Middle frontal gyrus (tissue), 1 donor: ENCODE data around the gene VWA1.
"Not testable (repeated sequence)": the region's sequence is repeated elsewhere in the genome, so short reads cannot be mapped to it uniquely, and the experiment has no call there.

Experiments used
- DNase-seq: peaks from one replicate; pipeline ENCODE4 v3.0.0-alpha.2; 2015; ENCODE audit warnings: low spot score; ENCODE audit errors: extremely low spot score

The VWA1 gene

DNA sequence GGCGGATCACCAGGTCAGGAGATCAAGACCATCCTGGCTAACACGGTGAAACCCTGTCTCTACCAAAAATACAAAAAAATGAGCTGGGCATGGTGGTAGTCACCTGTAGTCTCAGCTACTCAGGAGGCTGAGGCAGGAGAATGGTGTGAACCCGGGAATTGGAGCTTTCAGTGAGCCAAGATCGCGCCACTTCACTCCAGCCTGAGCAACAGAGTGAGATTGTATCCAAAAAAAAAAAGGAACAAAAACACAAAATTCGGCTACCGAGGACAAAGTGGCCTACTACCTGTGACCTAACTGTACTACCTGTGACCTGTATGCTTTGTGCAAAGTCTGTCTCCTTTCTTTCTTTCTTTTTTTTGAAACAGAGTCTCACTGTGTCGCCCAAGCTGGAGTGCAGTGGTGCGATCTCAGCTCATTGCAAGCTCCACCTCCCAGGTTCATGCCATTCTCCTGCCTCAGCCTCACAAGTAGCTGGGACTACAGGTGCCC is 32.5 kb upstream of the VWA1 start:
- not testable (repeated sequence) for DNase-seq

DNA sequence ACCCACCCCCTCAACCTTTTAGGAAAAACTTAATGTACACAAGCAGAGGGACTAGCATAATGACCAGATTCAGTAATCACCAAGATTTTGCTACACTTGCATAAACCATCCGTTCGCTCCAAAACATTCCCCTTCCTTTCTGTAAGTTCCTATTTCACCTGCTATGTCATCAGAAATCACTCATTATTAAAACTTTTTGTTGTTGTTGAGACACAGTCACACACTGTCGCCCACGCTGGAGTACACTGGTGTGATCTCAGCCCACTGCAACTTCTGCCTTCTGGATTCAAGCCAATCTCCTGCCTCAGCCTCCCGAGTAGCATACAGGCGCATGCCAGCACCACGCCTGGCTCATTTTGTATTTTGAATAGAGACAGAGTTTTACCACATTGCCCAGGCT is 31.8 kb upstream of the VWA1 start:
- DNase-seq, result no peak

DNA sequence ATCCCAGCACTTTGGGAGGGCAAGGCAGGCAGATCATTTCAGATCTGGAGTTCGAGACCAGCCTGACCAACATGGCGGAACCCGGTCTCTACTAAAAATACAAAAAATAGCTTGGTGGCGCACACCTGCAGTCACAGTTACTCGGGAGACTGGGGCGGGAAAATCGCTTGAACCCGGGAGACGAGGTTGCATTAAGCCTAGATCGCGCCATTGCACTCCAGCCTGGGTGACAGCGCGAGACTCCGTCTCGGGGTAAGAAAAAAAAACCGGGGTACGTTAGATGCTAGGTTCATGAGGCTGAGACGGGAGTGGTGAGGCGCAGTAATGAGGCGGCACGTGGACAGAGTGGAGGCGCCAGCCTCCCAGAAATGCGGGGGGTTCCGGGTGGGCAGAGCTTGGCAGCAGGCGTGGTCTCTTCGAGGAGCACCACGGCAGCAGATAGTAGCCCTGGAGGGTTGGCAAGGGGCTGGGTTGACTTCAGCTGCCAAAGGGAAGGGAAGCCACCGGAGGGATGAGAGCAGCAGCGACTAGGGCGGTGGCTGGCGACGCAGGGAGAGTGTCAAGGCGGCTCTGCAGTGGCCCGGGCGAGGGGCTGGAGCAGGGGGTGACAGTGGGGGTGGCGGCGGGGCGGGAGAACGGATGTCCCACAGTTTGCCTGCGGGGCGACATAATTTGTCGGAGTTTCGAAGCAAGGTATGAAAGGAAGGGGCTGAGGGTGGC is 29.2 kb upstream of the VWA1 start:
- DNase-seq, result no peak

DNA sequence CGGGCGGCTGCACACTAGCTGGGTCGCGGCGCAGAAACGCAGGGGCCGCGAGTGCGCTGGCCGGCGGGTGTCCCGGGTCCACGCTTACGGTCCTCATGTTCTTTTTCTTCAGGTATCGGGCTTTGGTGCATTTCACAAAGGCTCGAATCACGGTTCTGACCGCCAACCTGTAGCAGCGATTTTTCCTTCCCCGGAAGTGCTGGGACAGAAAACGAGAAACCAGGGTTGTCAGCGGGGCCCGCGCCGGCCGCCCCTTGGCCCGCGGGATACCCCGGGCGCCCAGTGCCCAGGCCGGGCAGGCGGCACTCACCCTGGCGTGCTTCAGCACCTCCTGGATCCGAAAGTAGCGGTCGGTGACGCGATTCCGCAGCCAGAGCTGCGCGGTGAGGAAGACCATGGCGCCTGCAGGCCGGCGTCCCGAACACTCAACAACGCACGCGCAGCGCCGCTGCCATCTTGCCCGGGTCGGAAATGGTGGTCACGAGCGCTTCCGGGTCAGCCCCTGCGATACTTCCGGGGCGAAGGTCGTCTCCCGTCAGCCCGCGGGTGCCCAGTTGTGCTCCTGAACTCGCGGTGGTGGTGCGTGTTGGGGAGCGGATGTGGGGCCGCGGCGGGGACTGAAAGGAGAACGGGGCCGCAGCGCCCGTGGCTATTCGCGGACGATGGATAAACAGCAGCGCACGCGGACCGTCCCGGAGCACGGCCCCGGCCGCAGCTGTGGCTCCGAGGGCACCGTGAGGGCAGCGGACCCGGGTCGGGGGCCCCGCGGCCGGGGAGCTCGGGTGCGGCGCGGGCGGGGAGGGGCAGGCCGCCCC is 28.5 kb upstream of the VWA1 start, which contains the start of gene MRPL20:
TSS of gene MRPL20 (minus strand) at position 473 of the 815 bp plus-strand sequence. CDS start at position 397, 76 bp downstream.
- peak; percentile 93 for DNase-seq

DNA sequence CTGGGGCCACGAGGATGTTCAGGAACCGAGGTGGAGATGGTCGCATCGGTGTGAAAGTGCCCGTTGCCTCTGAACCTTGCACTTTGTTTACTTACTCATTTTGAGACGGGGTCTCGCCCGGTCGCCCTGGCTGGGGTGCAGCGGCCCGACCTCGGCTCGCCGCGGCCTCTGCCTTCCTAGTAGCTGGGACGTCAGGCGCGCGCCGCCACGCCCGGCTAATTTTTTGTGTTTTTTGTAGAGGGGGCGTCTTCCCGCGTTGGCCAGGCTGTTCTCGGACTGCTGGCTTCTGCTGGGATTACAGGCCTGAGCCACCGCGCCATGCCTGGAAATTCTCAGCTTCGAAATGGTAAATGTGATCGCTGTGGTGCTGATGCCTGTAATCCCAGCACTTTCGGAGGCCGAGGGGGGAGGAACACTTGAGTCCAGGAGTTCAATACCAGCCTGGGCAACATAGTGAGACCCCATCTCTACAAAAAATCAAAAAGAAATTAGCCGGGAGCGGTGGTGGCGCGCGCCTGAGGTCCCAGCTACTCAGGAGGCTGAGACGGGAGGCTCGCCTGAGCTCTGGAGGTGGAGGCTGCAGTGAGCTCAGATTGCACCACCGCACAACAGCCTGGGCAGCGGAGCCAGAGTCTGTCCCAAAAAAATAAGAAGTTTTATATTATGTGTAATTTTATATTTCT is 27.7 kb upstream of the VWA1 start:
- DNase-seq, result no peak

DNA sequence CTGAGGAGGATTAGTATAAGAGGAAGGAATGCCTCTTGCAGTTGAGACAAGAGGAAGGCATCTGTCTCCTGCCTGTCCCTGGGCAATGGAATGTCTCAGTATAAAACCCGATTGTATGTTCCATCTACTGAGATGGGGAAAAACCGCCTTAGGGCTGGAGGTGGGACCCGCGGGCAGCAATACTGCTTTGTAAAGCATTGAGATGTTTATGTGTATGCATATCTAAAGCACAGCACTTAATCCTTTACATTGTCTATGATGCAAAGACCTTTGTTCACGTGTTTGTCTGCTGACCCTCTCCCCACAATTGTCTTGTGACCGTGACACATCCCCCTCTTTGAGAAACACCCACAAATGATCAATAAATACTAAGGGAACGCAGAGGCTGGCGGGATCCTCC is 25.3 kb upstream of the VWA1 start:
- not testable (repeated sequence) for DNase-seq

DNA sequence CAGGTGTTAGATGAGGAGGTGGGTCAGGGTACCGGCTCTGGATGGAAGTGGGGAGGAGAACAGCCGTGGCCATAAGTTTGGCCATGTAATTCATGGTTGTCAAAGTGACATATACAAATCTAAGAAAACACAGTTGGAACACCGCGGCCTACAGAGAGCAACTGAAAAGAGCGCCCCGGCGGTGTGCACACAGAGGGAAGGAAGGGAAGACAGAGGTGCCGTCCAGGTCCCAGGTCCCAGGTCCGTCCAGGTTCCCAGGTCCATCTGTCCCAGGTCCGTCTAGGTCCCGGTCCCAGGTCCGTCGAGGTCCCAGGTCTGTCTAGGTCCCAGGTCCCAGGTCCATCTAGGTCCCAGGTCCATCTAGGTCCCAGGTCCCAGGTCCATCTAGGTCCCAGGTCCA is 23.9 kb upstream of the VWA1 start:
- DNase-seq, result no peak

DNA sequence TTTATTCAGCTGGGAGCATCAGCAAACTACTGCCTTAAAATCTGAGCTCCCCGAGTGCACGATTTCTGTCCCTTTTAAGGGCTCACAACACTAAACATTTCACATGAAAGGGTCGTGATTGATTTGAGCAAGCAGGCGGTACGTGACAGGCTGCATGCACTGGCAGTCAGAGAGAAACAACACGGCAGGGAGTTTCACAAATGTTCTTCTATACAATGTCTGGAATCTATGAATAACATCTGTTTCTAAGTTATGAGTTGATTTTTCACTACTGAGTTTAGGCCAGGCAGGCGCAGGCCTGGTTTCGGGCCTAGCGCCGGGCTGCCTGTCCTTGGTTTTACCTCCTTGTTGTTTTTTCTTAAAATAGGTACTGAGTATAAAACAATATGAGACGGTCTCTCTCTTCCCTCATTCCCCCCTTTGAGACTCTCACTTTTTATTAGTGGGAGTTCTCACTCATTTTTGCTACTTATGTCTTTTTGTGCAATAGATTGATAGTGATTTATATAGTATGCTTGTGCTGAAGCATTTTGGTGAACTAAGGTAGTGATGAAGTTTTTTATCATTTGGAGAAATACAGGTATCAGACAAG is 23.1 kb upstream of the VWA1 start:
- not testable (repeated sequence) for DNase-seq

DNA sequence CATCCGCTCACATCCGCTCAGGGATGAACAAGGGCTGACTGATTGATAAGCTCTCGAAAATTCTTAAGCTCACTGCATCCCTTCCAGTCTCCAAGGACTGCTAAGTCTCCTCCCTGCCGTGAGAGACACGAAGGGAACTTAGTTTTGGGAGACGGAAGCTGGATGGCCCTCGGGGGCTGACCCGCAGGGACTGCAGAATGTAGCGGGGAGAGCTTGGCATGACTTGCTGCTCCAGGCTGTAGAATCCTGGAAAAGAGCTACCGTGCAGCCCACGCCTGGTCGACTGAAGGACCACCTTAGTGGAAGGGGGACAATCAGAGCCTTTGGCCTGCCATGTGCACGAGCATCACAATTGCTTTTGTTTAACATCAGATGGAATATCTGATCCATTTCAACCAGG is 19.7 kb upstream of the VWA1 start:
- no peak for DNase-seq

DNA sequence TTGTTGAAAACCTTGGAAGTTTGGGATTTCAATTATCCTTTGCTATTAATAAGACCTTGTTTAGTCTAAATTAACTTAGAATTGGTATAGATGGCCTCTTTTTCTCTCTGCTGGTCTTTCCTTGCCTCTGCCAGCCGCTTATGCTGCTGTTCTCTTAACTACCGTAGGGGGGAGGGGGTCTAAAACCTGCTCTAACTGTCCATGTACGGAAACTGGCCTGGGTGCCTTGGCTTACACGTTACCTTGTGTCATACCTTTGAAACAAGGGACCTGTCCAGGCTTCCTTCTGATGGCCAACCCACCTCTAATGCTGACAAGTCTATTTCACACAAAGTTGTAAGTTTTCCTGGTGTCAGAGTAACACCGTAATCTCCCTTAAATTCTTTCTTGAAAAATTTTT is 18.1 kb upstream of the VWA1 start:
- DNase-seq, result not testable (repeated sequence)

DNA sequence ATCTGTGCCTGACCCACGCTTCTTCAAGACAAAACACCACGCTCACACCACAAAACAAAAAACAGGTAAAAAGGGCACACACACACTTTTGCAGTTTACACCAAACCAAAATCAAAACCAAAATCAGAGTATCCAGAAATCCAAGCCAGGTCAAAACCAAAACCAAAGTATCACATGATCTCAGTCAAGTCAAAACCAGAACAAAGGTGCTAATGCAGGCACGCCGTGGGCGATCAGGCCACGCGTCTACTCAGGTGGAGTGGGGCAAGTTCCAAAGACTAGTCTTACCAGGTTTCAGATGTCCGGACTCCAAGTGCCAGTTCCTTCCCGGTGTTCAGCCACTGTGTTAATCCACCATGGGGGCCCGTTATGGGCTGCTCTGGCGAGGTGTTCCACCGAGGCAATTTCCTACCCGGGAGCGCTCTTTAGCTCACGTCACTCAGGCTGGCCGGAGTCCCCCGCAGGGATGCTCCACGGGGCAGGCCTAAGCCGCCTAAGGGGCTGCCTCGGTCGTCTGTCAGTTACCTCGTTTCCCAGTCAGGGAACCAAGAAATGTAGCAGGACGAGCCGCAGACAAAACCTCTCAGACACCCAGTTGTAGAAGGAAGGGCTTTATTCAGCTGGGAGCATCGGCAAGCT is 17.5 kb upstream of the VWA1 start:
- not testable (repeated sequence) for DNase-seq

DNA sequence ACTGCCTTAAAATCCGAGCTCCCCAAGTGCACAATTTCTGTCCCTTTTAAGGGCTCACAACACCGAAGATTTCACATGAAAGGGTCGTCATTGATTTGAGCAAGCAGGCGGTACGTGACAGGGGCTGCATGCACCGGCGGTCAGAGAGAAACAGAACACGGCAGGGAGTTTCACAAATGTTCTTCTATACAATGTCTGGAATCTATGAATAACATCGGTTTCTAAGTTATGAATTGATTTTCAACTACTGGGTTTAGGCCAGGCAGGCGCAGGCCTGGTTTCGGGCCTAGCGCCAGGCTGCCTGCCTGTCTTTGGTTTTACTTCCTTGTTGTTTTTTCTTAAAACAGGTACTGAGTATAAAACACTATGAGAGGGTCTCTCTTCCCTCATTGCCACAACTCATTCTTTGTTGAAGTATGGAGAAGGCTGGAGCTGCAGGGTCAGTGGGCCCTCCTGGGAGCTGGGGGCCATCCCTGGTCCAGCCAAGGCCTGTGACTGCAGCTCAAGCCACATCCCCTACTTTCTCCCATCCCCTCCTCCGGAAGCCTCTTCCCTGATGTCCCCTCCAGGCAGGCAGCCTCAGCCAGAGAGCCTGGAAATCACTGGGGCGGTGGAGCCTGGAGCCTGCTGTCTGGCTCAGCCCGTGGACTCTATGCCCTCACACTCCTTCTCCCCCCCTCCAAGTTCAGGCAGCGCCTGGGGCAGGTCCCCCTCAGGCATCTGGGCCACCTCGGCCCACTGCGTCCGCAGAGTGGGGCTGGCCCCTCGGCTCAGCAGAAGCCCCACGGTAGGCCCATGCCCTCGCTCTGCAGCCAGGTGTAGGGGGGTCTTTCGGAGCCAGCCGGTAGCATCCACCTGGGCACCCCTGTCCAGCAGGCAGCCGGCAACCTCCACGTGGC is 16.8 kb upstream of the VWA1 start:
- DNase-seq, result no peak

DNA sequence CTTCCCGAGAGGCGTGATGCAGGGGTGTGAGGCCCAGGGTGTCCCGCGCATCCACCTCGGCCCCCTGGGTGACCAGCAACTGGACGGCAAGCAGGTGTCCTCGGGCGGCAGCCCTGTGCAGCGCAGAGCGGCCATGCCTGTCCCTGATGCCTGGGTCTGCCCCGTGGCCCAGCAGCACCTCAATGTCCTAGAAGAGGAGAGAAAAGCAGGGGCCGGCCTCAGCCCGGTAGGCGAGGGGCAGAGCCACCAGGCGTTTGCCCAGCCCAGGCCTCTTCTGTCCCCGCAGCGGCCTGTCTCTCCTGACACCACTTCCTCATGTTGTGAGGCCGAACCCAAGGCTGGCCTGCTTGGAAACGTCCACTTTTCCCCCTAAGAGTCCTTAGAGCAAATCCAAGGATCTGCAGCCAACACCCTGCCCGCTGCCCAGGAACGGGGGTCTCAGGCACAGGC is 16.1 kb upstream of the VWA1 start:
- no peak for DNase-seq

DNA sequence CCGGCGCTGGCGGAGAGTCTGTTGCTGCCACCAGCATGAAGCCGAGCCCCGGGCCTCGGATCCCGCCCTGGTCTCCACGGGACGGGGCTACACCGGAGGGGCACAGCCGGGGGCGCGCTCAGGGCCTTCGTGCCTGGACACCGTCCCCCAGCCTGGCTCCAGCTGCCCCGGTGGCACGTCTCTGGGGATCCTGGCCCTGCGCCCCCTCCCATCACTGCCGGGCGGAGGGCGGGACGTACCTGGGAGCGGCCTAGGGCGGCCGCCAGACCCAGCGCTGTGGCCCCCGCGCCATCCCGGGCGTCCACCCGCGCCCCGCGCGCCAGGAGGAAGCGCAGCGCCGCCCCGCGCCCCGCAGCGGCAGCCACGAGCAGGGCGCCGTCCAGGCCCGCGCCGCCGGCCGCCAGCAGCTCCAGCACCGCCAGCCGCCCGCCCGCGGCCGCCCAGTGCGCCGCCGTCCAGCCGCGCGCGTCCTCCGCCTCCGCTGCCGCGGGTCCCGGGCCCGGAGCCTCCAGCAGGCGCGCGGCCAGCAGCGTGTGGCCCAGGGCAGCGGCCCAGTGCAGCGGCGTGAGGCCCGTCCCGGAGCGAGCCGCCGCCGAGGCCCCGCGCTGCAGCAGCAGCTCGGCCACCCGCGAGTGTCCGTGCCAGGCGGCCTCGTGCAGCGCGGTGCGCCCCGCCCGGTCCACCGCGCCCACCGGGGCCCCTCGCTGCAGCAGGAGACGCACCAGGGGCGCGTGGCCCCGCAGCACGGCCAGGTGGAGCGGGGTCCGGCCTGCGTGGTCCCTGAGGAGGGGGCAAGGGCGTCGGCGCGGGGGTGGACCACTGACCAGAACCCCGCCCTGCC is 15.5 kb upstream of the VWA1 start:
- no peak for DNase-seq

DNA sequence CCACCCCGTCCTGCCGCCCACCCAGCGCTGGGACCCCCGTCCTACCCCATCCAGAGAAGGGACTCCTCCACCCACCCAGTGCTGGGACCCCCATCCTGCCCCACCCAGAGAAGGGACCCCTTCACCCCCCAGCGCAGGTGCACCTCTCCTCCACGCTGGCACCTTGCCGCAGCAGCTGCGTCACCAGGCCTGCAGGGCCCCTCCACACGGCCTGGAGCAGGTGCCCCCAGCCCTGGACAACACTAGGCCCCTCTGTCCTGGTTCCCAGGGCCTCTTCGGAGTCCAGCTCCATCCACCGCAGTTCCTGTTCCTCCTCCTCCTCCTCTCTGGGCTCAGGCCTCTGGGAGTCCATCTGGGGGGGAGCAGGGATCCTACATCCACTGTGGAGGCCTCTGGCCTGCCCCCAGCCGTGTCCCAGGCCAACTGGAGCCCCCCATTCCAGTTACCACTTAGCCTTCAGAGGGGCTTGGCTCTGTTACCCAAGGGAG is 14.8 kb upstream of the VWA1 start:
- DNase-seq, result no peak

DNA sequence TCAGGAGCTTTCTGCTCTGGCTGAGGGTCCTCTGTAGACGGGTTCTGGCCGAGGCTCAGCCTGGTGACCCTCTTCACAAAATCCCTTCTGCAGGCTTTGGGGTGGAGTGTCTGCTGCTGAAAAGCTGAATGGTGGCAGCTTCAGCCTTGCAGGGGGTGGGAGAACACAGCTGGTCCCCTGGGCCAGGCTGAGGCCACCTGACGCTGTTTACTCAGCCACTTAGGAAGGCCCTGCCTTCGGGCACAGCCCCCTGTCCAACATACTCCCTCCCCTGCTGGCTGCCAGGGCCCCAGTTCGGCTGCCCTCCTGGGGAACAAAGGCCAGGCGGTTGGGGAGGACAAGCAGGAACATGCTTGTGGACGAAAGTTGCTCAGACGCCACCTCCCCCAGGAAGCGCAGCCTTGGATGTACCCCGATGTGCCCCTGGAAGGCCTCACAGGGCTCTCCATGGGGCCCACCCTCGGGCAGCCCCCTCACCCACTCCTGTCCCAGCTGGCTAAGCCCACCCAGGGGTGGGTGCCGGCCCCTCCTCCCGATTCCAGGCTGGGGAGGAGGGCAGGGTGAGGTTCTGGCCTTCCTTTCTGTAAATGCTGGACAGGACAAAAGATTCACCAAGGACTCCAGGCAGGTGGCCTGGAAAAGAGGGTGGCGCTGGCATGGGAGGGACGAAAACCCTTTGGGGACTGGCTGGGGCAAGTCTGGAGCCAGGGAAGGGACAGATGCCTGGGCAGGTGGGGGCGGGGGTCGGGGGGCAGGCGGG is 14.2 kb upstream of the VWA1 start, which contains the start of gene ANKRD65:
TSS of gene ANKRD65 (minus strand) at position 130 of the 760 bp plus-strand sequence. CDS start 271 bp downstream, outside the sequence.
- no peak for DNase-seq

DNA sequence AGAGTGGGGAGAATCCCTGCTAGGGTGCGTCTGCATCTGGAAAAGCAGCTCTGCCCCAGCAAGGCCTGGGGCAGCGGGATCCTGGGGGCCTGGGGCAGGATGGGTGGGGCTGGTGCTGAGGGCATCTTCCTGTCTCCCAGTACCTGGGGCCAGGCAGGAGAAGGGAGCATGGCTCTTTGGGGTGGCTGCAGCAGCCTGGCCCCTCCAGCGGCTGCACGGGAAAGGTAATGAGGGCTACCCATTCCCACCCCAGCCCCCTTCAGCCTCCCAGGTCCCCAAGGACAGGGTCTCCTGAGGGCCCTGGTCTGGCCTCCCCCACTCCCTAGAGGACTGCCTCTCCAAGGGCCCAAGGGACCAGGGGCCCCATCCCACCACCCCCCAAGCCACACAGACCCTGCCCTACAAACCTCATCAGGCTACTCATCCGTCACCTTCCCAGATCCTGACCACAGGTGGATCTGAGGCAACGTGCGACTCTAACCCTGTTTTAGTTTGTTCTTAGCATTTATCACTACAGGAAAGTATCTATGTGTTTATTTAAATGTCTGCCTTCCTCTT is 13.5 kb upstream of the VWA1 start:
- no peak for DNase-seq
